CD4-positive, alpha-beta T cell (primary cell): ENCODE data around the gene TMSB4X. TPM values are rescaled to one million over a fixed set of nuclear protein-coding genes. Genes with fewer than 3 reads are reported as not detected.

Experiments
- ATAC-seq: fragments of 200-7000 bp; cut with Tn5 transposase; one replicate; pipeline ENCODE4 v1.10.0; 2022; ENCODE audit warnings: mild to moderate bottlenecking; ENCODE audit not compliant: poor library complexity
- CTCF ChIA-PET: fragments of 350-600 bp; sonication (Branson Sonifier 250); formaldehyde crosslinking; loops from one replicate; lab custom pipeline; 2021; ENCODE audit warnings: antibody characterized with exemption, inconsistent platforms; lab: Charles Lee
- POLR2A ChIA-PET: fragments of 350-600 bp; sonication (Branson Sonifier 250); formaldehyde crosslinking; loops from one replicate; lab custom pipeline; 2021; ENCODE audit warnings: antibody characterized with exemption, inconsistent platforms; lab: Charles Lee
- DNase-seq, 14 experiments: peaks; one replicate each; pipeline ENCODE4 v3.0.0-alpha.2; 2013 to 2020; ENCODE audit warnings: mixed read lengths in 2 of 14
- H3K27ac ChIP-seq, 2 donors: one replicate each; pipeline versions ENCODE4 v1.5.1 to v1.7.0; 2013; ENCODE audit warnings: low read length in 2 of 2, low read depth in 1 of 2, mild to moderate bottlenecking in 1 of 2
- H3K27me3 ChIP-seq, 2 experiments: 1 replicate in 1 of 2; 2 replicates in 1 of 2; pipeline versions ENCODE4 v1.6.1 to v1.7.0; 2013; ENCODE audit warnings: low read length in 2 of 2, control low read depth in 1 of 2, mild to moderate bottlenecking in 1 of 2, moderate library complexity in 1 of 2; ENCODE audit not compliant: insufficient read depth in 2 of 2, control insufficient read depth in 1 of 2
- H3K36me3 ChIP-seq: one replicate; pipeline ENCODE4 v1.6.1; 2013; ENCODE audit warnings: low read length, control low read depth; ENCODE audit not compliant: insufficient read depth
- H3K4me1 ChIP-seq: one replicate; pipeline ENCODE4 v1.6.1; 2013; ENCODE audit warnings: low read length, control low read depth; ENCODE audit not compliant: insufficient read depth
- H3K4me3 ChIP-seq: one replicate; pipeline ENCODE4 v1.5.1; 2013; ENCODE audit warnings: mild to moderate bottlenecking, low read length, moderate library complexity
- H3K9me3 ChIP-seq, 2 experiments: 1 replicate in 1 of 2; 2 replicates in 1 of 2; pipeline versions ENCODE4 v1.6.1 to v1.7.0; 2013; ENCODE audit warnings: low read length in 2 of 2, mild to moderate bottlenecking in 2 of 2, control low read depth in 1 of 2, moderate library complexity in 1 of 2; ENCODE audit not compliant: control insufficient read depth in 1 of 2, insufficient read depth in 1 of 2
- H3K27ac Mint-ChIP-seq: one replicate; pipeline ENCODE4 v1.8.0; 2020; ENCODE audit warnings: mixed read lengths
- H3K27me3 Mint-ChIP-seq: one replicate; pipeline ENCODE4 v1.8.0; 2021; ENCODE audit warnings: mixed read lengths
- H3K36me3 Mint-ChIP-seq: one replicate; pipeline ENCODE4 v1.8.0; 2021; ENCODE audit warnings: low read depth, mixed read lengths
- H3K4me1 Mint-ChIP-seq: one replicate; pipeline ENCODE4 v1.8.0; 2021; ENCODE audit warnings: low read depth, mixed read lengths
- H3K4me3 Mint-ChIP-seq: one replicate; pipeline ENCODE4 v1.8.0; 2020; ENCODE audit warnings: mild to moderate bottlenecking, mixed read lengths
- H3K9me3 Mint-ChIP-seq: one replicate; pipeline ENCODE4 v1.8.0; 2020; ENCODE audit warnings: mixed read lengths
- intact Hi-C, 2 experiments: fragments of 100-400 bp; cut with DNase I in 1 of 2; cut with micrococcal nuclease in 1 of 2; formaldehyde crosslinking; loops; one replicate each; pipeline versions ENCODE4 v1.15.1 to v1.9.0; 2023 to 2025; cut with DNase I, micrococcal nuclease
- total RNA-seq, 174 experiments: library from RNA in 2 of 174; stranded (reverse) in 2 of 174; gene quantifications; one replicate each; pipeline ENCODE4 v1.2.3 and lab custom pipeline; 2021 to 2026
- TF ChIP-seq, protein P1 (sequence below): fragments of 200-600 bp; IDR thresholded peaks from one replicate; pipeline ENCODE4 v1.8.0; 2022; ENCODE audit warnings: antibody characterized with exemption, mild to moderate bottlenecking

The TMSB4X gene
- total RNA-seq, 2 experiments from 2014 or later = 2,621 to 2,738 TPM

DNA sequence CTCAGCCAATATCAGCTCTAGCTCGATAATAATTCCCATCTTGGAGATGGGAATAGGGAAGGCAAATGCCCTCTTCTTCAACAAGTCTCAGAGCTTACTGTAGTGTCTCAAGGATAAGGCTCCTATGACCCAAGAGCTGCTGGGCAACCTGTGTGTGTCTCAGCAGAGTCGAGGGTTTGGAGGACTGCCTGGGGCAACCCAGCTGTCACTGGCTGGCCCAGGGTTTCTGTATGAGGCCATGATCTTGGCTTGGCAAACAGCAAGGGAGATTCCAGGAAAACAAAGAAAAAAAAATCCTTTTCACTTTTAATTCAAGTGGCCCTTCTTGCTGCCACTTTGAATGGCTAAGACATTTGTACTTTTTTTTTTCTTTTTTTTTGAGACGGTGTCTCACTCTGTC, 34.4 kb downstream of the TMSB4X start:
- no peak overlapping the region for H3K27ac ChIP-seq
- POLR2A ChIA-PET = interaction anchor here (1.4 to 21.5 kb wide), 3 partner anchors 10 to 30 kb away, joined by 8 to 502 read pairs (median 9); partner anchors contain the start of gene TMSB4X
- Mint-ChIP-seq H3K36me3 (no peaks in the 10 kb centered on the region), H3K9me3 (no peaks in the 10 kb centered on the region), H3K27ac (no peak overlapping the region), H3K27me3 (no peaks in the 10 kb centered on the region), H3K4me1 (peaks cover 86% of the 10 kb centered on the region), H3K4me3 (no peak overlapping the region)
- no peak overlapping the region for H3K4me3 ChIP-seq
- no peaks in the 10 kb centered on the region for H3K36me3 ChIP-seq
- DNase-seq (no peak), ATAC-seq (no peak)
- peaks cover 62% of the 10 kb centered on the region for H3K4me1 ChIP-seq
- intact Hi-C loops = loop anchor here in 1 of 2 experiments (10.0 kb wide), 1 partner anchor 54 kb away; no protein-coding TSS in a partner anchor
- CTCF ChIA-PET = no interaction called here
- no peaks in the 10 kb centered on the region for H3K27me3 ChIP-seq
- TF ChIP-seq, protein P1, sequence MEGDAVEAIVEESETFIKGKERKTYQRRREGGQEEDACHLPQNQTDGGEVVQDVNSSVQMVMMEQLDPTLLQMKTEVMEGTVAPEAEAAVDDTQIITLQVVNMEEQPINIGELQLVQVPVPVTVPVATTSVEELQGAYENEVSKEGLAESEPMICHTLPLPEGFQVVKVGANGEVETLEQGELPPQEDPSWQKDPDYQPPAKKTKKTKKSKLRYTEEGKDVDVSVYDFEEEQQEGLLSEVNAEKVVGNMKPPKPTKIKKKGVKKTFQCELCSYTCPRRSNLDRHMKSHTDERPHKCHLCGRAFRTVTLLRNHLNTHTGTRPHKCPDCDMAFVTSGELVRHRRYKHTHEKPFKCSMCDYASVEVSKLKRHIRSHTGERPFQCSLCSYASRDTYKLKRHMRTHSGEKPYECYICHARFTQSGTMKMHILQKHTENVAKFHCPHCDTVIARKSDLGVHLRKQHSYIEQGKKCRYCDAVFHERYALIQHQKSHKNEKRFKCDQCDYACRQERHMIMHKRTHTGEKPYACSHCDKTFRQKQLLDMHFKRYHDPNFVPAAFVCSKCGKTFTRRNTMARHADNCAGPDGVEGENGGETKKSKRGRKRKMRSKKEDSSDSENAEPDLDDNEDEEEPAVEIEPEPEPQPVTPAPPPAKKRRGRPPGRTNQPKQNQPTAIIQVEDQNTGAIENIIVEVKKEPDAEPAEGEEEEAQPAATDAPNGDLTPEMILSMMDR = no peak
- no peaks in the 10 kb centered on the region for H3K9me3 ChIP-seq

DNA sequence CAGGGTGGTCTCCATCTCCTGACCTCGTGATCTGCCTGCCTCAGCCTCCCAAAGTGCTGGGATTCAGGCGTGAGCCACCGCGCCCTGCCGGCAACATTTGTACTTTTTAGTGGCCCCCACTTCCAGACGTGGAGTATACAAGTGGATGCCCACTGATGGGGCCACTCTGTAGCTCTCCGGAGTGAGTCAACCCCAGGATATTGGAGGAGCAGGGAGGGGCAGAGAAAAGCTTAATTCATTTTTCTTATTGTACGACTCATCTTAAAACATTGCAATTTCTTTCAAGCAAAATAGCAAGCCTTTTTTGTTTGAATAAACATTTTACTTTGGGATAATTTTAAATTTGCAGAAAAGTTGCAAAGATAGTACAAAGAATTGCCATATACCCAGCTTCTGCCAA, 34.9 kb downstream of the TMSB4X start:
- ATAC-seq = no peak
- CTCF ChIA-PET = interaction anchor here (1.9 kb wide), 1 partner anchor 63 kb away, joined by 6 read pairs; no protein-coding TSS in a partner anchor
- Mint-ChIP-seq H3K36me3 (no peaks in the 10 kb centered on the region), H3K27me3 (no peaks in the 10 kb centered on the region), H3K4me1 (peaks cover 86% of the 10 kb centered on the region), H3K27ac (no peak overlapping the region), H3K9me3 (no peaks in the 10 kb centered on the region), H3K4me3 (no peak overlapping the region)
- Histone ChIP-seq H3K4me3 (no peak overlapping the region), H3K27ac (no peak overlapping the region), H3K9me3 (no peaks in the 10 kb centered on the region), H3K4me1 (peaks cover 63% of the 10 kb centered on the region), H3K36me3 (no peaks in the 10 kb centered on the region), H3K27me3 (no peaks in the 10 kb centered on the region)
- DNase-seq = no peak
- POLR2A ChIA-PET = interaction anchor here (1.4 to 21.5 kb wide), 3 partner anchors 9 to 31 kb away, joined by 8 to 502 read pairs (median 55); partner anchors contain the start of gene TMSB4X
- intact Hi-C loops = loop anchor here (5.0 to 10.0 kb wide), 3 partner anchors 33 to 55 kb away; partner anchors contain the start of gene TMSB4X (in 1 of the 2)
- TF ChIP-seq, protein P1 = no peak

DNA sequence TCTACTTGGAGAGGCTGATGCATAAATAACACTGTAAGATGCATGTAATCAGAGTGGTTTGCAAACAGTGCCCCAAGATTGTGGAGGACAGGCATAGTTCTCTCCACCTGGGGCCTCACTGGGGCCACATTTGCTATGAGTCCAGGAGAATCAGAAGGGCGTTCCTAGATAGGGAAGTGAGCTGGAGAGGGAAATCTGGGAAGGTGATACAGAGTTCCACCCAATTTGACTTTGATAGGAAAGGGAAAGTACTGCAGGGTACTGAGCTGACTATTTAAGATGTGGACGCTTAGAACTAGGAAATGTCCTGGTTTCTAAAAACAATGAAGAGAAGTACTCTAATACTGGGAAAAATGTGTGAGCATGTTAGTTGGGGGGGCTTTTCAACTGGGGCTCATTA, 35.6 kb downstream of the TMSB4X start:
- POLR2A ChIA-PET = interaction anchor here (0.8 to 21.5 kb wide), 5 partner anchors 10 to 478 kb away, joined by 3 to 502 read pairs (median 8); partner anchors contain the start of gene TMSB4X
- H3K4me3 ChIP-seq = no peak overlapping the region
- H3K27ac Mint-ChIP-seq = peak overlapping the region; percentile 27
- intact Hi-C loops = loop anchor here (5.0 kb wide), 2 partner anchors 33 to 37 kb away; partner anchors contain the start of gene TMSB4X (in 1 of the 2)
- H3K4me1 Mint-ChIP-seq = peaks cover 84% of the 10 kb centered on the region
- DNase-seq = no peak
- H3K36me3 ChIP-seq = no peaks in the 10 kb centered on the region
- no peak for ATAC-seq
- no peaks in the 10 kb centered on the region for H3K36me3 Mint-ChIP-seq
- no peaks in the 10 kb centered on the region for H3K27me3 ChIP-seq
- H3K27ac ChIP-seq = no peak overlapping the region
- no peaks in the 10 kb centered on the region for H3K9me3 ChIP-seq
- peaks cover 59% of the 10 kb centered on the region for H3K4me1 ChIP-seq
- H3K4me3 Mint-ChIP-seq = no peak overlapping the region
- CTCF ChIA-PET = interaction anchor here (1.9 kb wide), 1 partner anchor 64 kb away, joined by 6 read pairs; no protein-coding TSS in a partner anchor
- TF ChIP-seq, protein P1 = no peak
- no peaks in the 10 kb centered on the region for H3K27me3 Mint-ChIP-seq
- no peaks in the 10 kb centered on the region for H3K9me3 Mint-ChIP-seq
